Prostate gland (tissue), 2 donors: ENCODE results near the gene RNU6-8.

Source experiments
- CTCF ChIP-seq, 4 experiments: fragments of 200-600 bp in 2 of 4; fragments of 450-650 bp in 2 of 4; sonication (generic) in 2 of 4; IDR thresholded peaks; 1 replicate in 3 of 4; 2 replicates in 1 of 4; pipeline ENCODE4 v1.5.1; 2016 to 2019; ENCODE audit warnings: antibody characterized with exemption in 4 of 4, mild to moderate bottlenecking in 2 of 4, moderate library complexity in 2 of 4
- POLR2A ChIP-seq: fragments of 450-650 bp; IDR thresholded peaks from one replicate; pipeline ENCODE4 v1.6.1; 2016; ENCODE audit warnings: antibody characterized with exemption, mild to moderate bottlenecking

- TF ChIP-seq POLR2A: no peak
- no peak for TF ChIP-seq CTCF (IDR thresholded peaks at IDR 0.05)
Observed at GRCh38 chr14:32230181-32230580, 27.1 kb upstream of the RNU6-8 start.
